Ishikawa (cell line): ENCODE measurements around the gene CYB5B.

Experiments used
- FOXM1 ChIP-seq: IDR thresholded peaks from 2 replicates; pipeline ENCODE4 v1.6.1; 2012; ENCODE audit warnings: low read depth, borderline replicate concordance
- RAD21 ChIP-seq: IDR thresholded peaks from 2 replicates; pipeline ENCODE4 v1.6.1; 2012; ENCODE audit warnings: low read depth
- TAF1 ChIP-seq: IDR thresholded peaks from 2 replicates; pipeline ENCODE4 v1.6.1; 2012; ENCODE audit warnings: low read depth, mild to moderate bottlenecking
- YY1 ChIP-seq: IDR thresholded peaks from 2 replicates; pipeline ENCODE4 v1.6.1; 2012; ENCODE audit warnings: low read depth

DNA sequence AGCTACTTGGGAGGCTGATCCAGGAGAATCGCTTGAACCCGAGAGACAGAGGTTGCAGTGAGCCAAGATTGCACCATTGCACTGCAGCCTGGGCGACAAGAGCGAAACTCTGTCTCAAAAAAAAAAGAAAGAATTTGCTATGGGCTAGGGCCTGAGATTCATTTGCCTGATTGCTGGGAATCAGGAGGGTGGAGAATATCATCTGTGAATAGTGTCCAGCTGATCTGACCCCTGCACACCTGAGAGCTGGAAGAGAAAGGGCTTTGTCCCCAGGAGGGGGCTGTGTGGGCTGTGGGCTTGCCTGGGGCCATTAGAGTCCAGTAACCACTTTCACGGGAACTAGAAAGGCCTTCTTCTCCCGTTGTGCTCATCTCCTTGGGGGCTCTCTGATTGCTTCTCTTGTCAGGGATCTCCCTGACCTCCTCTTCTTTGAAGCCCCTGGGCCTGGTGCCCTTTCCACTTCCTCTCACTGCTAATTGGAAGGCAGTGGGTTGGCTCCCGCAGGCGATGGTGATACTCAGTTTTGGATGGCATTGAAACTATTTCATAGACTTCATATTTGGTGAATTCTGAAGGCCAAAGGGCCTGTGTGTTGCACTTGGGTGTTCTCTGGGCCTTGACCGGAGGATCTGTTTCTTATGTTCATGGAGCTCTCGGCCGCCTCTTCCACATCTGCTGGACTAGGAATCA, 75.3 kb downstream of the CYB5B start:
- no peak for TF ChIP-seq RAD21
- no peak for TF ChIP-seq TAF1
- TF ChIP-seq YY1 = no peak
- TF ChIP-seq FOXM1 = no peak
